OCI-LY1 (cell line): Measurements from ENCODE around the gene PCSK6.

Experiments used
- EZH2 ChIP-seq: fragments of 200-600 bp; sonication (generic), shearing (Covaris generic); IDR thresholded peaks from 2 replicates; pipeline ENCODE4 v1.8.0; 2017; ENCODE audit warnings: borderline replicate concordance, mixed run types, mild to moderate bottlenecking, antibody characterized with exemption, low read length, moderate library complexity, mixed read lengths
- TF ChIP-seq, protein P1 (sequence below): fragments of 200-600 bp; sonication (generic), shearing (Covaris generic); IDR thresholded peaks from 2 replicates; pipeline ENCODE4 v1.5.1; 2017; ENCODE audit warnings: mild to moderate bottlenecking, antibody characterized with exemption, low read length, moderate library complexity, mixed read lengths

DNA sequence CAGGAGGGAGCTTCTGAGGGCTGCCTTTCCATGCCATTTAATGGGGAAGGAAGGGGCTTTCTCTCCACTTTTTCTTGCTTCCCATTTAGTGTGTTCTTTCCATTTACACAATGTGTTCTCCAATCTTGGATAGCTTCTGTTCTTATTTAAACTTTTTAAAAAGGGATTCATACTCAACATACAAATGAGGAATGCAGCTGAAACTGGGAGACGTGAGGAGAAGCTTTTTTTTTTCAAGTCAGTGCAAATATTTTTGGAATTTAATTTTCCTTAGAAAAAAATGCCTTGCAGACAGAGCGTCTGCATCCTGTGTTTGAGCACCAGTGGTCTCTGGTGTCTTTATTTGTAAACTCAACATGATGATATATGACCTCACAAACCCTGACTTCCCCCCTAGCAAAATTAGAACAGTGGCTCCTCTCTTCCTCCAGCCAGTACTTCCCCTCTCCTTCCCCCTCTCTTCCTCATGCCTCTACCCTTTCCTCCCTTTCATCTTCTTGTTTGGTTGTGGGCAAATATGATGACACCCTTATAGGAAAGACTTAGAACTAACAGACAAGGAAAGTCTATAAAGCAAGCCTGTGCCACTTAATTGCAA lies 48.1 kb upstream of the PCSK6 start:
- TF ChIP-seq, protein P1, sequence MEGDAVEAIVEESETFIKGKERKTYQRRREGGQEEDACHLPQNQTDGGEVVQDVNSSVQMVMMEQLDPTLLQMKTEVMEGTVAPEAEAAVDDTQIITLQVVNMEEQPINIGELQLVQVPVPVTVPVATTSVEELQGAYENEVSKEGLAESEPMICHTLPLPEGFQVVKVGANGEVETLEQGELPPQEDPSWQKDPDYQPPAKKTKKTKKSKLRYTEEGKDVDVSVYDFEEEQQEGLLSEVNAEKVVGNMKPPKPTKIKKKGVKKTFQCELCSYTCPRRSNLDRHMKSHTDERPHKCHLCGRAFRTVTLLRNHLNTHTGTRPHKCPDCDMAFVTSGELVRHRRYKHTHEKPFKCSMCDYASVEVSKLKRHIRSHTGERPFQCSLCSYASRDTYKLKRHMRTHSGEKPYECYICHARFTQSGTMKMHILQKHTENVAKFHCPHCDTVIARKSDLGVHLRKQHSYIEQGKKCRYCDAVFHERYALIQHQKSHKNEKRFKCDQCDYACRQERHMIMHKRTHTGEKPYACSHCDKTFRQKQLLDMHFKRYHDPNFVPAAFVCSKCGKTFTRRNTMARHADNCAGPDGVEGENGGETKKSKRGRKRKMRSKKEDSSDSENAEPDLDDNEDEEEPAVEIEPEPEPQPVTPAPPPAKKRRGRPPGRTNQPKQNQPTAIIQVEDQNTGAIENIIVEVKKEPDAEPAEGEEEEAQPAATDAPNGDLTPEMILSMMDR = no peak
- TF ChIP-seq EZH2 = no peak
